Measurements from ENCODE around the gene ZNF512B. TPM values are rescaled to one million over a fixed set of nuclear protein-coding genes. Genes with fewer than 3 reads are reported as not detected.

ZNF512B gene
- total RNA-seq, 1 experiment from 2014 or later: 10.3 TPM

DNA sequence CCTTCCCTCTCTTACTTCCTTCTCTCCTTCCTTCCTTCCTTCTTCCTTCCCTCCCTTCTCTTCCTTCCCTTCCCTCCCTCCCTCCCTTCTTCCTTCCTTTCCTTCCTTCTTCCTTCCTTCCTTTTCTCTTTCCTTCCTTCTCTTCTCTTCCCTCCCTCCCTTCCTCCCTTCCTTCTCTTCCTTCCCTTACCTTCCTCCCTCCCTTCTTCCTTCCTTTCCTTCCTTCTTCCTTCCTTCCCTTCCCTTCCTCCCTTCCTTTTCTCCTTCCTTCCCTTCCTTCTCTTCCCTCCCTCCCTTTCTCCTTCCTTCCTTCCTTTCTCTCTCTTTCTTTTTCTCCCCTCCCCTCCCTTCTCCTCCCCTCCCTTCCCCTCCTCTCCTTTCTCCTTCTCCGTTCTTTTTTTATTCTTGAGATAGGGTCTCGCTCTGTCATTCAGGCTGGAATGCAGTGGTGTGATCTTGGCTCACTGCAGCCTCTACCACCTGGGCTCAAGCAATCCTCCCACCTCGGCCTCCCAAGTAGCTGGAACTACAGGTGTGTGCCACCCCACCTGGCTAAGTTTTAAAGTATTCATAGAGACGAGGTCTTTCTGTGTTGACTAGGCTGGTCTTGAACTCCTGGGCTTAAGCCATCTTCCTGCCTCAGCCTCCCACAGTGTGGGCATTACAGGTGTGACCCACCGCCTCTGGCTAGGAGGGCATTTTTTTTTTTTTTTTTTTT, 1.1 kb upstream of the ZNF512B start:
- ATAC-seq (no peak), DNase-seq (ENCODE audit: low read depth, low spot score) (no peak)
- POLR2A ChIA-PET: no interaction called here
- no peak overlapping the region for H3K4me3 ChIP-seq (replicated peaks in 1 of 2; ENCODE audit: low read depth in 1 of 2, low read length in 2 of 2)
- peaks cover 4% of the 10 kb centered on the region; the same call in 1 of the 2 replicates for H3K79me2 ChIP-seq (ENCODE audit: insufficient read depth, low read length)
- 0 out of 4 replicates have a peak, but pooled peaks cover 0 to 5% of the 10 kb centered on the region in 2 experiments for H3K36me3 ChIP-seq (ENCODE audit: control insufficient read depth in 1 of 2, insufficient read depth in 2 of 2, low read length in 2 of 2)
- no peaks in the 10 kb centered on the region for H3K9me3 ChIP-seq (ENCODE audit: control insufficient read depth in 1 of 2, insufficient read depth in 1 of 2, low read depth in 1 of 2, low read length in 2 of 2)
- CTCF ChIA-PET: interaction anchor here (1.4 kb wide), 1 partner anchor 433 kb away, joined by 4 read pairs; no protein-coding TSS in a partner anchor
- H3K9ac ChIP-seq (ENCODE audit: low read length): no peak overlapping the region
- BruUV-seq (replicated peaks): no TSS peak
- H3K27me3 ChIP-seq (ENCODE audit: insufficient read depth, low read length): no peaks in the 10 kb centered on the region
- no peaks in the 10 kb centered on the region for H3K9me2 ChIP-seq (ENCODE audit: insufficient read depth)
- TF ChIP-seq POLR2A (IDR thresholded peaks at IDR 0.05; ENCODE audit: borderline replicate concordance, extremely low read depth, insufficient read depth, insufficient read length) (no peak), REST (IDR thresholded peaks at IDR 0.05; ENCODE audit: low read depth) (no peak), JUND (IDR thresholded peaks at IDR 0.05) (no peak)
- H3K4me1 ChIP-seq (ENCODE audit: control insufficient read depth in 1 of 2, insufficient read depth in 2 of 2, low read length in 2 of 2): peaks cover 21 to 37% of the 10 kb centered on the region in 2 experiments
- H4K20me1 ChIP-seq (ENCODE audit: insufficient read depth): no peaks in the 10 kb centered on the region
- no peak overlapping the region for H2AFZ ChIP-seq (ENCODE audit: low read depth, low read length, poor library complexity, severe bottlenecking)
- H3K27ac ChIP-seq (ENCODE audit: low read depth, low read length): no peak overlapping the region
- RAD21 ChIA-PET (ENCODE audit: low non-redundant PET in 1 of 2, low total read pairs in 2 of 2, uncharacterized antibody in 2 of 2, unreplicated experiment in 2 of 2): interaction anchor here in 1 of 2 experiments (0.6 kb wide), 1 partner anchor 433 kb away, joined by 7 read pairs; no protein-coding TSS in a partner anchor
- intact Hi-C loops (cut with micrococcal nuclease): loop anchor here (10.0 kb wide), 2 partner anchors 106 to 186 kb away; partner anchors contain the start of genes ABHD16B and TPD52L2
- no peak overlapping the region for H3K4me2 ChIP-seq (ENCODE audit: low read length)

Measured in HCT116 (cell line).